ENCODE measurements around the gene DNAH7. TPM values are rescaled to one million over a fixed set of nuclear protein-coding genes. Genes with fewer than 3 reads are reported as not detected.

DNAH7 gene
- total and polyA plus RNA-seq, 2 donors (not counting 3 experiments of a cell fraction or from before 2014, with no cell fraction given) = 0.15 to 0.24 TPM

DNA sequence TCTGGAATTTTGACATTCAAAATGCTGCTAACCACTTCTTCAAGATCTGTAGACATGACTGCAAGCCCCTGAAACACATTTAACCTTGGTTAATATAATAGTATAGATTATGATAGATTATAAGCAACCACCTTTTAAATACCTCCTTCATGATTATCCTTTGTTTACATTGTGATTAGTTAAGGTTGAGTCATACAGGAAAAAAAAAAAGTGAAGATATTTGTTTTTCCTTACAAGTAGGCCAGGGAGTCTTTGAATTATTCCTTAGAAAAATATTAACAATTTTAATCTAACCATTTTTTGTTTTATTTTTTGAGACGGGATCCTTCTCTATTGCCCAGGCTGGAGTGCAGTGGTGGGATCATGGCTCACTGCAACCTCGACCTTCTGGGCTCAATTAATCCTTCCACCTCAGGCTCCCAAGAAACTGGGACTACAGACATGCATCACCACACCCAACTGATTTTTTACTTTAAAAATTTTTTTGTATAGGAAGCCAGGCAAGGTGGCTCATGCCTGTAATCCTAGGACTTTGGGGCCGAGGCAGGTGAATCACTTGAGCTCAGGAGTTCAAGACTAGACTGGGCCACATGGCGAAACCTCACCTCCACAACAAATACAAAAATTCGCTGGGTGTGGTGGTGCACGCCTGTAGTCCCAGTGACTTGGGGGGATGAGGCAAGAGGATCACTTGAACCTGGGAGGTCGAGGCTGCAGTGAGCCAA is 312.3 kb downstream of the DNAH7 start:
- no peak overlapping the region for H3K9ac ChIP-seq (replicated peaks; ENCODE audit: extremely low read depth, insufficient read depth, low read length)
- H3K4me1 ChIP-seq (ENCODE audit: control insufficient read depth, extremely low read depth, insufficient read depth, low read length) = no peaks in the 10 kb centered on the region
- no peaks in the 10 kb centered on the region for H4K20me1 ChIP-seq (replicated peaks; ENCODE audit: control insufficient read depth, extremely low read depth, insufficient read depth, low read length)
- no peaks in the 10 kb centered on the region for H3K79me2 ChIP-seq (ENCODE audit: control insufficient read depth, insufficient read depth, low read length)
- ChIA-PET POLR2A (no interaction called here), CTCF (interaction anchor here (1.0 kb wide), 1 partner anchor 11 kb away, joined by 4 read pairs; no protein-coding TSS in a partner anchor)
- no peaks in the 10 kb centered on the region for H3K27me3 ChIP-seq (ENCODE audit: control insufficient read depth in 2 of 2, insufficient read depth in 2 of 2, low read length in 2 of 2)
- BruUV-seq (replicated peaks) = no TSS peak
- no peak for FAIRE-seq
- TF ChIP-seq GATA2 (IDR thresholded peaks at IDR 0.05; ENCODE audit: insufficient read depth, insufficient read length, low read depth, low read length) (peak; percentile 17), POLR2AphosphoS5 (IDR thresholded peaks at IDR 0.05; ENCODE audit: insufficient read depth, low read depth, low read length) (no peak), MYC (IDR thresholded peaks at IDR 0.05; ENCODE audit: low read depth, low read length) (no peak), JUN (IDR thresholded peaks at IDR 0.05; ENCODE audit: borderline replicate concordance, insufficient read depth, insufficient read length, low read depth) (no peak), FOS (IDR thresholded peaks at IDR 0.05; ENCODE audit: borderline replicate concordance, insufficient read depth, low read length) (peak; percentile 69), EZH2 (IDR thresholded peaks at IDR 0.05; ENCODE audit: borderline replicate concordance, low read depth, low read length, severe bottlenecking) (no peak), POLR2A (IDR thresholded peaks at IDR 0.05; ENCODE audit: low read depth, low read length) (no peak)
- TF ChIP-seq, protein P1, sequence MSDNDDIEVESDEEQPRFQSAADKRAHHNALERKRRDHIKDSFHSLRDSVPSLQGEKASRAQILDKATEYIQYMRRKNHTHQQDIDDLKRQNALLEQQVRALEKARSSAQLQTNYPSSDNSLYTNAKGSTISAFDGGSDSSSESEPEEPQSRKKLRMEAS (IDR thresholded peaks at IDR 0.05; ENCODE audit: insufficient read depth, insufficient read length) = no peak
- TF ChIP-seq, protein P2, sequence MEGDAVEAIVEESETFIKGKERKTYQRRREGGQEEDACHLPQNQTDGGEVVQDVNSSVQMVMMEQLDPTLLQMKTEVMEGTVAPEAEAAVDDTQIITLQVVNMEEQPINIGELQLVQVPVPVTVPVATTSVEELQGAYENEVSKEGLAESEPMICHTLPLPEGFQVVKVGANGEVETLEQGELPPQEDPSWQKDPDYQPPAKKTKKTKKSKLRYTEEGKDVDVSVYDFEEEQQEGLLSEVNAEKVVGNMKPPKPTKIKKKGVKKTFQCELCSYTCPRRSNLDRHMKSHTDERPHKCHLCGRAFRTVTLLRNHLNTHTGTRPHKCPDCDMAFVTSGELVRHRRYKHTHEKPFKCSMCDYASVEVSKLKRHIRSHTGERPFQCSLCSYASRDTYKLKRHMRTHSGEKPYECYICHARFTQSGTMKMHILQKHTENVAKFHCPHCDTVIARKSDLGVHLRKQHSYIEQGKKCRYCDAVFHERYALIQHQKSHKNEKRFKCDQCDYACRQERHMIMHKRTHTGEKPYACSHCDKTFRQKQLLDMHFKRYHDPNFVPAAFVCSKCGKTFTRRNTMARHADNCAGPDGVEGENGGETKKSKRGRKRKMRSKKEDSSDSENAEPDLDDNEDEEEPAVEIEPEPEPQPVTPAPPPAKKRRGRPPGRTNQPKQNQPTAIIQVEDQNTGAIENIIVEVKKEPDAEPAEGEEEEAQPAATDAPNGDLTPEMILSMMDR (IDR thresholded peaks at IDR 0.05; ENCODE audit: extremely low read depth in 1 of 2, insufficient read depth in 1 of 2, low read depth in 1 of 2, low read length in 2 of 2) = no peak
- no peak overlapping the region for H3K27ac ChIP-seq (ENCODE audit: insufficient read depth, low read depth, low read length)
- H3K9me3 ChIP-seq (replicated peaks; ENCODE audit: control insufficient read depth, insufficient read depth, low read length) = no peaks in the 10 kb centered on the region
- H2AFZ ChIP-seq (ENCODE audit: low read depth, low read length) = no peak overlapping the region
- no peak overlapping the region for H3K4me3 ChIP-seq (replicated peaks in 1 of 3; ENCODE audit: insufficient read depth in 1 of 3, low read depth in 1 of 3, low read length in 3 of 3)
- DNase-seq (ENCODE audit: low read depth, low spot score) = peak; percentile 36
- no peaks in the 10 kb centered on the region for H3K9me1 ChIP-seq (replicated peaks; ENCODE audit: control insufficient read depth, extremely low read depth, insufficient read depth, low read length)
- dilution Hi-C loops (cut with MboI; ENCODE audit: extremely low pct_ligation_motif_present, low sequenced_read_pairs) (no loop called here), intact Hi-C loops (cut with micrococcal nuclease) (no loop called here)
- no peak overlapping the region for H3K4me2 ChIP-seq (ENCODE audit: insufficient read depth, low read length)
- H3K36me3 ChIP-seq (ENCODE audit: control insufficient read depth in 2 of 2, extremely low read depth in 1 of 2, insufficient read depth in 2 of 2, low read length in 2 of 2) = no peaks in the 10 kb centered on the region
